ENCODE results near the gene AQP6. TPM values are rescaled to one million over a fixed set of nuclear protein-coding genes. Genes with fewer than 3 reads are reported as not detected.

AQP6 gene
- total and polyA plus RNA-seq, 2 donors (not counting 3 experiments of a cell fraction or from before 2014, with no cell fraction given), result 0.04 TPM; not detected in 1

- FAIRE-seq, result no peak
- Histone ChIP-seq H3K9ac (replicated peaks; ENCODE audit: extremely low read depth, insufficient read depth, low read length) (no peak overlapping the region), H3K4me2 (ENCODE audit: insufficient read depth, low read length) (no peak overlapping the region), H2AFZ (ENCODE audit: low read depth, low read length) (no peak overlapping the region), H3K36me3 (ENCODE audit: control insufficient read depth in 2 of 2, extremely low read depth in 1 of 2, insufficient read depth in 2 of 2, low read length in 2 of 2) (no peaks in the 10 kb centered on the region), H3K27ac (ENCODE audit: insufficient read depth, low read depth, low read length) (no peak overlapping the region), H3K4me3 (replicated peaks in 1 of 3; ENCODE audit: insufficient read depth in 1 of 3, low read depth in 1 of 3, low read length in 3 of 3) (no peak overlapping the region), H3K27me3 (ENCODE audit: control insufficient read depth in 2 of 2, insufficient read depth in 2 of 2, low read length in 2 of 2) (peaks cover 16 to 18% of the 10 kb centered on the region in 2 experiments), H3K79me2 (ENCODE audit: control insufficient read depth, insufficient read depth, low read length) (no peaks in the 10 kb centered on the region), H3K9me1 (replicated peaks; ENCODE audit: control insufficient read depth, extremely low read depth, insufficient read depth, low read length) (no peaks in the 10 kb centered on the region), H3K9me3 (replicated peaks; ENCODE audit: control insufficient read depth, insufficient read depth, low read length) (no peaks in the 10 kb centered on the region), H4K20me1 (replicated peaks; ENCODE audit: control insufficient read depth, extremely low read depth, insufficient read depth, low read length) (no peaks in the 10 kb centered on the region), H3K4me1 (ENCODE audit: control insufficient read depth, extremely low read depth, insufficient read depth, low read length) (peaks cover 8% of the 10 kb centered on the region)
- BruUV-seq (replicated peaks), result no TSS peak
- intact Hi-C loops (cut with micrococcal nuclease) (loop anchor here (1.0 to 5.0 kb wide), 7 partner anchors 17 to 209 kb away; no protein-coding TSS in a partner anchor), dilution Hi-C loops (cut with MboI; ENCODE audit: extremely low pct_ligation_motif_present, low sequenced_read_pairs) (loop anchor here (25.0 kb wide), 1 partner anchor 94 kb away; the partner anchor contains the start of gene ASIC1)
- POLR2A ChIA-PET, result no interaction called here
- no peak for DNase-seq (ENCODE audit: low read depth, low spot score)
- TF ChIP-seq POLR2A (IDR thresholded peaks at IDR 0.05; ENCODE audit: low read depth, low read length) (no peak), EZH2 (IDR thresholded peaks at IDR 0.05; ENCODE audit: borderline replicate concordance, low read depth, low read length, severe bottlenecking) (no peak), POLR2AphosphoS5 (IDR thresholded peaks at IDR 0.05; ENCODE audit: insufficient read depth, low read depth, low read length) (no peak), MYC (IDR thresholded peaks at IDR 0.05; ENCODE audit: low read depth, low read length) (no peak), GATA2 (IDR thresholded peaks at IDR 0.05; ENCODE audit: insufficient read depth, insufficient read length, low read depth, low read length) (no peak), FOS (IDR thresholded peaks at IDR 0.05; ENCODE audit: borderline replicate concordance, insufficient read depth, low read length) (no peak)
- TF ChIP-seq, protein P1, sequence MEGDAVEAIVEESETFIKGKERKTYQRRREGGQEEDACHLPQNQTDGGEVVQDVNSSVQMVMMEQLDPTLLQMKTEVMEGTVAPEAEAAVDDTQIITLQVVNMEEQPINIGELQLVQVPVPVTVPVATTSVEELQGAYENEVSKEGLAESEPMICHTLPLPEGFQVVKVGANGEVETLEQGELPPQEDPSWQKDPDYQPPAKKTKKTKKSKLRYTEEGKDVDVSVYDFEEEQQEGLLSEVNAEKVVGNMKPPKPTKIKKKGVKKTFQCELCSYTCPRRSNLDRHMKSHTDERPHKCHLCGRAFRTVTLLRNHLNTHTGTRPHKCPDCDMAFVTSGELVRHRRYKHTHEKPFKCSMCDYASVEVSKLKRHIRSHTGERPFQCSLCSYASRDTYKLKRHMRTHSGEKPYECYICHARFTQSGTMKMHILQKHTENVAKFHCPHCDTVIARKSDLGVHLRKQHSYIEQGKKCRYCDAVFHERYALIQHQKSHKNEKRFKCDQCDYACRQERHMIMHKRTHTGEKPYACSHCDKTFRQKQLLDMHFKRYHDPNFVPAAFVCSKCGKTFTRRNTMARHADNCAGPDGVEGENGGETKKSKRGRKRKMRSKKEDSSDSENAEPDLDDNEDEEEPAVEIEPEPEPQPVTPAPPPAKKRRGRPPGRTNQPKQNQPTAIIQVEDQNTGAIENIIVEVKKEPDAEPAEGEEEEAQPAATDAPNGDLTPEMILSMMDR (IDR thresholded peaks at IDR 0.05; ENCODE audit: extremely low read depth in 1 of 2, insufficient read depth in 1 of 2, low read depth in 1 of 2, low read length in 2 of 2), result no peak
- TF ChIP-seq, protein P2, sequence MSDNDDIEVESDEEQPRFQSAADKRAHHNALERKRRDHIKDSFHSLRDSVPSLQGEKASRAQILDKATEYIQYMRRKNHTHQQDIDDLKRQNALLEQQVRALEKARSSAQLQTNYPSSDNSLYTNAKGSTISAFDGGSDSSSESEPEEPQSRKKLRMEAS (IDR thresholded peaks at IDR 0.05; ENCODE audit: insufficient read depth, insufficient read length), result no peak
- CTCF ChIA-PET, result interaction anchor here (1.0 to 11.4 kb wide), 44 partner anchors 8 to 339 kb away, joined by 3 to 317 read pairs (median 6); partner anchors contain the start of genes AQP2, ASIC1, COX14 and RACGAP1
Observed at GRCh38 chr12:49967777-49968250, 4.9 kb upstream of the AQP6 start.

Measured in endothelial cell of umbilical vein (primary cell).